Stimulated activated CD8-positive, alpha-beta memory T cell treated with anti-CD3 and anti-CD28 coated beads, Interleukin-15, amount 100 ng/mL, for 48 hours (primary cell): ENCODE data around the gene CCDC106.

Source experiments
- DNase-seq, 2 donors: peaks; one replicate each; pipeline ENCODE4 v3.0.0-alpha.2; 2020; ENCODE audit warnings: low read depth in 2 of 2

The CCDC106 gene

DNA sequence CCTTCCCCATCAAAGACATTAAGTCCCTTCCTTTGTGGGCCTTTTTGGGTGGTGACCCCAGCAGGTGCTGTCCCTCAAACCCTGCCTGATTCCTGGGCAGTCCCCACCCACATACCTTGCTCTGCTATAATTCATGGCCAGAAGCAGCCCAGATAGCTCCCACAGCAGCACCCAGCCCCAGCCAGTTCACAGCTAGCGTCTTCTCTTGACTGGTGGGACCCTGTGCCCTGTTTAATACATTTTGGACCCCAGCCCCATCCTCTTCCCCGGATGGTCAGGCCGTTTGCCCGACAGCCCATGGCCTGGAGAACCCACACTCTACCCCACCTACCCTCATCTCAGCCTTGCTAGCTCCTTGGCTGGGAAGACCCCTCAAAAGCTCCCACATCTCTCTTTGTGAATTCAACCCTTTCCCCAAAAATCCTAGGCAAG, 2.1 kb downstream of the CCDC106 start:
- no peak for DNase-seq

DNA sequence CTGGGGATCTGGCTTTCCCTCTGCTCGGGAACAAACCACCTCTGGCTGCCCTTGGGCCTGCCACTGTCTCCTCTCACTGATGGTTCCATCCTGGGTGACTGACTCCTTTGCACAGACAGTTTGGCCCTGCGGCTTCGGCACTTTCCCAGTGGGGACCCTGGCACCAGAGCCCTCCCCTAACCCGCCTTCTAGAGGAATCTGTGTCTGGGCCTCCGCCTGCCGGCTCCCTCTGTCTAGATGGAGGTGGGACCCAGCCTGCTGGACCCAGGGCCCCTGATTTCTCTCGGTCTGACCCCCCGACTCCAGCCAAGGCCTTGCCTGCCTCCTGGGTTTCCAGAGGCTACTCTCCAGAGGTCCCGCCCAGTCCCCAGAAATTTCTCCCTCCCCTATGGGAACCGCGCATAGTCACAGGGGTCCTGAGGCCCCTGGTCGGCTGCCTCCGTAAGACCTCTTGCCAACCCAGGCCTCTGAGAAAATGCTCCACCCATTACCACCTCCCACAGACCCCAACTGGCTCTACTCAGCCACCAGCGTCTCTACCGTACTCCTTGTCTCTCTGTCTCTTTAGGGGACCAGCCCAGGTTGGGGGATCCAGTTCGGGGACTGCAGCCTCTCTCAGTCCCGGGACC, 2.7 kb downstream of the CCDC106 start:
- no peak for DNase-seq

DNA sequence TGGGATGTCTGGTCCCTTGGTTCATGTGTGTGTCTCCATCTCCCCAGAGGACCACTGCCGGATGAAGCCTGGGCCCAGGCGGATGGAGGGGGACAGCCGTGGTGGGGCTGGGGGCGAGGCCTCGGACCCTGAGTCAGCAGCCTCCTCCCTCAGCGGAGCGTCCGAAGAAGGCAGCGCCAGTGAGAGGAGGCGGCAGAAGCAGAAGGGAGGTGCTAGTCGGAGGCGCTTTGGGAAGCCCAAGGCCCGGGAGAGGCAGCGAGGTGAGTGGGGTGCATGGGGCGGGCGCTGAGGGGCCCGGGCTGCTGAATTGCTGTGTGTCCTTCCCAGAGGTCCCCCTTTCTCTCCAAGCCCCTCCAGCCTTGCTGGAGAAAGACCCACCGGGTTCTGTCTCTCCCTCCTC, 3.2 kb downstream of the CCDC106 start:
- no peak for DNase-seq

DNA sequence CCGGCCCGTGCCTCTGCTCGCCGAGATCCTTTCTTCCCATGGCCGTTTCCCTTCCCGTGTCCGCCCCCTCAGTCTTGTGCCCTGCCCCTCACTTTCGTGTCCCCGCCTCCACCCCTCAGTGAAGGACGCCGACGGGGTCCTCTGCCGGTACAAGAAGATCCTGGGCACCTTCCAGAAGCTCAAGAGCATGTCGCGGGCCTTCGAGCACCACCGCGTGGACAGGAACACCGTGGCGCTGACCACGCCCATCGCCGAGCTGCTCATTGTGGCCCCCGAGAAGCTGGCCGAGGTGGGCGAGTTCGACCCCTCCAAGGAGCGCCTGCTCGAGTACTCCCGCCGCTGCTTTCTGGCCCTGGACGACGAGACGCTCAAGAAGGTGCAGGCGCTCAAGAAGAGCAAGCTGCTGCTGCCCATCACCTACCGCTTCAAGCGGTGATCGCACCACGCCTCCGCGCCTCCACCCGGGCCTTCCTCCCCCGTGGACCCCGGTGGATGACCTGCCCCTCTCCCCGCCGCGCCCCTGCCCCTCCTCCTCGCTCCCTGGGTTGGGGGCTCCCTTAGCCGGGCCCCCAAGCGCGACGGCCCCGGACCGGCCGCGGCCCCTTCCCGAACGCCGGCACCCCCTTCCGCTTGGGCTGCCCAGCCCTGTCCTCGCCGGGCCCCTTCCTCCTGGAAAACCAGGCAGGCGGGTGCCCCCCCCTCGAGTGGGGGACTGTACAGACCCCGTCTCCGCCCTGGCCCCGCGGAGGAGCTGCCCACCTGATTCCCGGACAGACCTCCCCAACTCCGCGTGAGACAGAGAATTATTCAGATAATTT, 4.5 kb downstream of the CCDC106 start:
- DNase-seq: no peak

DNA sequence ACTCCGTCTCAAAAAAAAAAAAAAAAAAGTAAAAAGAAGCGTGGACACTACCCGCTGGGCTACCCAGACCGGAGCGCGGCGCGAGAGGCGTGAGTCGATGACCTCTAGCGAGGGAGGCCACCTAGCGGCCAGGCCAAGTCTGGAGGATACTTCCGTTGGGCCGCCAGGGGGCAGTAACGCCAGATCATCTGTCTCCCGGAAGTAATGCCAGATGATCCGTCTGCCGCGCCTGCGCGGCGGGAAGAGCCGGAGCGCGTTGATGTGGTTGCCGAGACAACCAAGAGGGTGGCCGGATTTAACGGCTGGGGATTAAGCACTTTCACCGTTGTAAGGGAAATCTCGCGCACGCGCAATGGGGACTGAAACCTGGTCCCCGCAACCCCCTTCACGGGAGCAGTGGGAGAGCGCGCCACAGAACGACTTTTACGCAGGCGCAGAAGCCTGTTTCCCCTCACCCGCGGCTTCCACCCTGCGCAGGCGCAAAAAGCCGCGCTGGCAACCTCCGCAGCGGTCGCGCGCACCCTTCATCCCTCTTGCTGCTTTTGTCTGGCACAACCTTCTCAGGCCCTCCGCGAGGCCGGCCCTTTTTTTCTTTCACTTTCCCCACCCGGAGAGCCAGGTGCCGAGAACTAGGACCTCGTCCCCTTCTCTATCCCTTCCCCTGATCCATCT, 5.8 kb downstream of the CCDC106 start:
- peak; percentile 94 to 95 for DNase-seq

DNA sequence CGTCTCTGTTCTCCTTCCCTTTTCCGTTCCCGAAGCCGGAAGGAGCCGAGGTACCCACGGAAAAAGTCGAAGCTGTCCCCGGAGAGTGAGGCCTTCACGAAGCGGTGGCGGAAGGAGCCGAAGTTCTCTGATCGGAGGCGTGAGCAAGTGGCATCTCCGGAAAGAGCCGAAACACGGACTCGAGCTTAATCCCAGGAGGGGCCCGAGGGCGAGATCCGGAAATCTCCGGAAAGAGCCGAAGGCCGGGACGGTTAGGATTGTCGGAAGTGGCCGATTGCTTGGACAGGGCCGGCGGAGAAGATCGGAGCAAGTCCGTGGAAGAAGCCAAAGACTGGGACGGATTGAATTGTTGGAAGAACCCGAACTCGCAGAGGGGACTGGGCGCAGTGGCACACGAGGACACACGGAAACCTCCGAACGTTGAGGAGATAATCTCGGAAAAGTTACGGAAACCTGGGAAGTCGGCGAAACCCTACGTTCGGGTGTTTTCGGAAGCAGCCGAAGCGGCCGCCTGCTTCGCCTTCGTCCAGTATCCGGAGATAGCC, 6.4 kb downstream of the CCDC106 start:
- DNase-seq: peak; percentile 98

DNA sequence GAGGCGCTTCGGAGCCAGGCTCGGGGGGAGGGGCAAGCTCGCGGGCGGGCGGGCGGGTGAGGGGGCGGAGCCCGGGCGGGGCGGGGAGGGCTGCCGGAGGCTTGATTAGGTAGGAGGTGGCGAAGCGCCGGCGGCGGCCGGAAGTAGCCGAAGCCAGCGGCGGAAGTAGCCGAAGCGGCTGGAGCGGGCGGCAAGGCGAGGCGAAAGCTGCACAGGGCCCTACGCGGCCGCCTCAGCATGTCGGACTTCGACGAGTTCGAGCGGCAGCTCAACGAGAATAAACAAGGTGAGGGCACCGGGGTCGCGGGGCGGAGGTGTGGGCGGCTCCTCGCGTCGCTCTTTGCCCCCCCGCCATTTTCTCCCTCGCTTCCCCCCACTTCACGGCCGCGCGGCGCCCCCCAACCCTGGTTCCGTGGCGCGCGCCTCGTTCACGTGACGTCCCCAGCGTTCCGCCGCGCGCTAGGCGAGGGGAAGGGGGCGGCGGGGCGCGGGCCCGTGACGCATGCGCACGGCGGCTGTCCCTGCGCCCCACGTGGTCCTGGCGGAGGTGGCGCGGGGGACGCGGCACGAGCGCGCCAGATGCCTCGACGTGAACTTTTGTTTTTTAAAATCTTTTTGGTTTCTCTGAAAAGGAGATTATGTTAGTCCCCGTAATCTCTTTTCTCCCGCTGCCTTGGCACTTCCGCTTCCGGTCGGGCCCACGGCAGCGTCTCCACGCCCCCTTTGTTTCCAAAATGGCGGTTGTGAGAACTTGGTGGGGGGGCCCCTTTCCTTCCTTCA, 7.0 kb downstream of the CCDC106 start, which contains the start of gene U2AF2:
TSS of gene U2AF2 (plus strand) at position 168 of the 780 bp plus-strand sequence. CDS start at position 238, 70 bp downstream.
- peak; percentile 89 to 92 for DNase-seq

DNA sequence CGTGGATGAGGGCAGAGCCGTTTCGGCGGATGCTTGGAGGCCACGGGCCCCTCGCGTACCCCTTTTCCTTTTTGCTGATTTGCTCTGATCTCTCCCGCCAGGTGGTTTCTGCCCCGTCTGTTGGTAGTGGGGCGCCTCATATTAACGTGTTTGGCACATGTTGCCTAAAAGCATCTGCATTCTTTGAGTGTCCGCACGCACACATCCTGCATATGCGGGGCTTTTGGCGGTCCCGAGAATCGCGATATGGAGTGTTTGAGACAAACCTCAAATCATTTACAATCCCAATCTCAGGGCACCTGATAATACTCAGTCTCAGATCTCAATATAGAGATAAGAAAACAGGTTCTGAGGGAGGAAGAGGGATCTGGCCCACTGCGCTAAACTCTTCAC, 7.6 kb downstream of the CCDC106 start:
- no peak for DNase-seq

DNA sequence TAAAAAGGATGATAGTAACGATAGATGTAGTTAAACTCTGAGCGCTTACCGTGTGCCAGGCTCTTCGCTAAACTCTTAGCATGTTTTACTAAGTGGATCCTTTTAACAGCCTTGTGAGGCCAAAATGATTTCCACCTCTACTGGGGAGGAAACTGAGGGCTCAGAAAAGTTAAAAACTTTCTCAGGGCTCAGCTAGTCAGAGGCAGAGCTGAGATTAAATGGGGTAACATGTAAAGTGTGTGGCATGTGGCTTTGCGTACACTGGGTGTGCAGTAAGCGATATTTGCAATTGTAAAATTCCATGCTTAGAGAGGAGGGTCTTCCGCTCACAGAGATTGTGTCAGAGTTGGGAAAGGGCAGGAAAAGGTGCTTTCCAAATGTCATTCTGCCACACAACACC, 8.5 kb downstream of the CCDC106 start:
- DNase-seq: no peak

DNA sequence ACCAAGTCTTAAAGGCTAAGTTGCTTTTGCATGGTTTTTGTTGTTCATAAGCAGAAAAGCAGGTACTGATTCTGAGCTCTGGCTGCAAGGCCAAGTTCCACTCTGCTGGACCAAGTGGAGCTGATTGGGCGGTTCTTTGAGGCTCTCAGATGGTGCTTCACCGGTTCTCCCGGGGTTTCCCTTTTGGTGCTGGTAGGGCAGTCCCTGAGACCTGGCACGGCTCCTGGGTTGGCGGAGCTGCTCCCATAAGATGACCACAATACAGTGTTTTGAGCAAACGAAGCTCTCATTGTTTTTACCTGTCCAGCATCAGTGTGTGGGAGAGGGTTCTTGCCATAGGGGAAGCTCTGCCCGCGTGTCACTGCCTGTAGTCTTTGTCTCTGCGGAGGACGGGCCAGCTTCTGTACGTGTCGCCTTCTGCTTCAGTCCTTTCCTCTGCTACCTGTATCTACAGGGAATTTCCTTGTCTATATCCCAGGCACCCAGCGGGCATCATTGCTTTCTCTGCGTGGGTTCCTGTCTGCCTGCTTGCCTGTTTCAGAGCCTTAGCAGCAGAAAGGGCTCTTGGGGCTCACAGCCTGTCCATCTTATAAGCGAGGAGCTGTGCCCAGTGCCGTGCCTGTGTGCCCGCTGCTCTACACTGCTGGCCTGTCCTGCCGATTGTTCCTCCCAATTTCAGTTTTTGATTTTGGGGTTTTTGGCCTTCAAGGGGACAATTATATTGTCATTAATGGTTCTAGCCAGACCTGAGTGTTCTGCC, 9.2 kb downstream of the CCDC106 start:
- DNase-seq: peak in 1 of 2 donors; percentile 8

DNA sequence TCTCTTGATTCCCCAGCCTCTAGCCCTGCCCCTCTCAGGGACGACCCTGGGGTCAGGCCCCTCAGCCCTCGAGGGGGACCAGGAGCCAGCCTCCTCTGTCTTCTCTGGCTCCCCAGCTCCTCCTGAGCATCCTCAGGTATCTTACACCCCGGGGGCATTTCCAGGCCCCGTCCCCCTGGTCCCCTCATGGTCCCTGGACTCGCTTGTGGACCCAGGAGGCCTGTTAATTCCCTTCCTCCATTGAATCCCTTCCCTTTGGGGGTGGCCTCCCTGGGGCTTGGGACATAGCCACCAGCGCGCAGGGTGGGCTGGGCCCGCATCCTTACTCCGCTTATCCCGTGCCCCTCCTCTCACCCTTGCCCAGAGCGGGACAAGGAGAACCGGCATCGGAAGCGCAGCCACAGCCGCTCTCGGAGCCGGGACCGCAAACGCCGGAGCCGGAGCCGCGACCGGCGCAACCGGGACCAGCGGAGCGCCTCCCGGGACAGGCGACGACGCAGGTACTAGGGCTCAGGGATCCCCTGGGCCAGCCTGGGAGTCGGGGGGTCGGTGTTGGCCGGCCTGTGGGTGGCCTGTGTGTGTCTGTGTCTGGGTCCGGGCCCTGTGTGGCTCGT, 10.9 kb downstream of the CCDC106 start:
- DNase-seq: no peak

DNA sequence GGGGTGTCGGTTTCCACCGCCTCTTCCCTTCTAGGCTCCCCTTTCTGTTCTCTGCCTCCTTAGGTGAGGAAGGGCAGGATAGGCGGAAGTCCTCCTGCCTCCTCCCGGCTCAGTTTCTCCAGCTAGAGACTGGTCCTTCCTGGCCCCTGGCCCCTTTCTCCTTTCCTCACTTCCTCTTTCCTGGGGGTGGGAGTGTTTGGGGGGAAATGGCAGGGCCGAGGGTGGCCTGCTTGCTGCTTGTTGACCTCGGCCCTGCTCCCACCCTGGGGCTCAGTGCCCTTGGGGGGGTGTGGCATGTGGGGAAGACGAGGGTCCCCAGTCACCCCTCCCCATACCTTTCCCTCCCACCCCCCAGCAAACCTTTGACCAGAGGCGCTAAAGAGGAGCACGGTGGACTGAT, 11.8 kb downstream of the CCDC106 start:
- no peak for DNase-seq

DNA sequence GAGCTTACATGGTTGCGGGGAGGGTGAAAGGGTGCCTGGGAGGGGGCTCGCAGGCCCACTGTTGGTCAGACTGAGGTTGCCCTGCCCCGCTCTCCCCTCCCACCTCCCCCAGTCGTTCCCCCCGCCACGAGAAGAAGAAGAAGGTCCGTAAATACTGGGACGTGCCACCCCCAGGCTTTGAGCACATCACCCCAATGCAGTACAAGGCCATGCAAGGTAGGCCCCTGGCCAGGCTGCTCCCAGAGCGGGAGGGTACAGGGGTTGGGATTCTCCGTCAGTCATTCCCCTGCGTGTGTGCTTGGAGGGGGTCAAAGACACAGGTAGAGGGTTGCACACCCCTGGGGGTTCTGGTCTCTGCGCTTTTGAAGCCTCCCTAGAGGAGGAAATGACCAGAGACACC, 12.4 kb downstream of the CCDC106 start:
- no peak for DNase-seq

DNA sequence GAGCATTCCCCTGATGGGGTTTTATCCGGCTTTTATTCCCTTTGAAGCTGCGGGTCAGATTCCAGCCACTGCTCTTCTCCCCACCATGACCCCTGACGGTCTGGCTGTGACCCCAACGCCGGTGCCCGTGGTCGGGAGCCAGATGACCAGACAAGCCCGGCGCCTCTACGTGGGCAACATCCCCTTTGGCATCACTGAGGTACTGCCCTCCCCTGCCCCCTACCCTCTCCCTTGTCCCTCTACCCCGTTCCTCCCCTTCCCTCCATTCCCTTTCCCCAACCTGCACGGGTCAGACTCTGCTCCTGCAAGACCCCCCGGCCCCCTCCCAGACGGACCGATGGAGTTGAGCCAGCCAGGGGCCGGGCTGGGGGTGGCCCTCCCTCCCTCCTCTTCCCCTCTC, 13.0 kb downstream of the CCDC106 start:
- DNase-seq: no peak

DNA sequence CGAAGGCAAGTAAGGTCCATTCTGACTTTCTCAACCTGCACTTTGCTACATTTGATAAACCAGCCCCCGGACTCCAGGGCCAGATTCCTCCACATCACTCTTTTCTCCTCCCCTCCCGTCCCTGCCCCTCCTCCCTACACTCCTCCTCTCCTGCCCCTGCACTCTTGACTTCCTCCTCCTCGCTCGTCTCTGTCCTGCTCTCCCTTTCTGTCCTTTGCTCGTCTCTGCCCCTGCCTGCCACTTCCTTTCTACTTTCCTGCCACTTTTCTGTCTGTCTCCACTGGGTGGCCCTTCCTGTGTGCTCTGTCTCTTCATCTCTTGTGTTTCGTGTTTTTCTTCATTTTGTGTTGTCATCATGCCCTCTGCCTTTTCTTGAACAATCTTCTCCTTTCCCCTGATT, 13.8 kb downstream of the CCDC106 start:
- no peak for DNase-seq

DNA sequence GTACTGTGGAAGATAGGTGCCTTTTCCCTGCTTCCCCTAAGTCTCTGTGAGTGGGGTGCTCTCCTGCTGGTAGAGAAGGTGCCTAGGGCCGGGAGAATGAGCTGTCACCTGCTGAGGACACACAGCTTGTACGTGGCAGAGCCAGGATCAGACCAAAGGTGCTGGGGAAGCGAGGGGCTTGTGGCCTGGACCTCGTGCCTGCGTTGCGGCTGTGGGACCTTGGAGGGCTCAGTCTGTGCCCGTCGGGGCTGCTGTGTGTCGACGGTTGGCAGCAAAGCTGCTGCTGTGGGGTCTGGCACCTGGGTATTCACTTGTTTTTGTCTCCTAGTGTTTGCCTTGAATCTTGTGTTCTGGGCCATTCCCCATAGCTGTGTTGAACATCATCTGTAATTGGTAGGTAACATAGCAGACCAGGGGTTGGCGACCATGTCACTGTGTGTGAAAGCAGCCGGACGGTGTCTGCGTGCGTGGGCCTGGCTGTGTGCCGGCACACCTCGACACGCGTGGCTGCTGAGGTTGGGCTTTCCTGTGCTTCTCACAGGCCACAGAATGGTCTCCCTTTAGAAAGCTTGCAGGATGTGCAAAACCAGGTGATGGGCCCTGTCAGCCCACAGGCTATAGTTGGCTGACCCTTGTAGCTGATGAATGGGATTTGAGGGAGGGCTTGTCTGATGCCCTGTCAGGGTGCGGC, 16.0 kb downstream of the CCDC106 start:
- no peak for DNase-seq

DNA sequence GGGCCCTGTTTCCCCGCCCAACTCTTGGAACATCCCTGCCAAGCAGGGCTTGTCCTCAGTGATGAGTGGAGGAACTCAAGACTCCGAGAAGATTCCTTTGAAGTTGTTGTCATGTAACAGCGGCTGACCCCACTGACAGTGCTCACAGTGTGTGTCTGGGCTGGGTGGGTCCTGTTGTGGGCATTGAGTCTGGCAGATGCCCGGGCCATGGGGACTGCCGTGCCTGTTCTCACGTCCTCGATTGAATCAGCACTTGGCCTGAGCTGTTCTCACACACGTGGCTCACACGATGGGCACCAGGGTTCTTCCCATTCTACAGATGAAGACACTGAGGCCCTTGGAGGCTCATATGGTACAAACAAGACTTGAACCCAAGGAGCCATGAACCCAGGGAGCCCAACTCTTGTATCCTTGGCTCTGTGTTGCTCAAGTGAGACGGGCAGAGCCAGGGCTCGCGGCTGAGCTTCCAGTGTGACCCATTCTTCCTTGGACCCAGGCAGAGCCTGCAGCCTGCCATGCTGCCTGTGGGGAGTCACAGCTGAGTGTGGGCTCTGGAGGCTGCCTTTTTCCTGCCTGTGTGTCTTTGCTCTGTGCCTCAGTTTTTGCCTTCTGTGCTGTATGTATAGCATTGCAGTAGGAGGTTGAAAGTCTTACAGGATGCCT, 18.5 kb downstream of the CCDC106 start:
- no peak for DNase-seq

DNA sequence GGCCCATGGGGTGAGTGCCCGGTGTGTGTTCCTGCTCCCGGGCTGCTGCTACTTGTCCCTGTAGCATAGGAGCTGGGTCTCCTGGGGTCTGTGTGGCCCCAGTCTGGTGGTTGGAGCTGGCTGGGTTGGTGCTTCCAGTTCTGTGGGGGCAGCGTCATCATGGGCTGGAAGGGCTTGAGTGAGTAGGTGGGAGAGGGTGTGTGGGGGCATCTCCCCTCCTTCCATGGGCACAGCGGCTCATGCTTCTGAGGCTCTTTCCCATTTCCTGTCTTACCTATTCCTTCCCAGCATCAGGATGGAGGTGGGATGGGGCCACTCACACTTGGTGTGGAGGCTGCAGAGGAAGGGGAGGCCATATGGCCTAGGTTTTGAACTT, 19.0 kb downstream of the CCDC106 start:
- no peak for DNase-seq

DNA sequence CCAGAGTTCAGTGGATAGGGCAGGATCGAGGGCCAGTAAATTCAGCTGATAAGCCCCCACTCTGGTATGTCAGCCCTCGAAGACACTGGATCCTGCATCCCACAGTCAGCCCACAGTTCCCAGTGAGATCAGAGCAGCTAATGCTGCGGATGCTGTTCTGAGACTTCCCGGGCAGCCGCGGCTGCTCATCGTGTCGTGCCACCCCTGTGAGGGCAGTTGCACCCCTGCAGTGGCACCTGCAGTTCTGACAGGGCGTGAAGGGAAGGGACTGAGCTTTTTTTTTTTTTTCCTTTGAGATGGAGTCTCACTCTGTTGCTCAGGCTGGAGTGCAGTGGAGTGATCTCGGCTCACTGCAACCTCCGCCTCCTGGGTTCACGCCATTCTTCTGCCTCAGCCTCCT, 19.5 kb downstream of the CCDC106 start:
- no peak for DNase-seq
